HFF-Myc (cell line): ENCODE results near the gene ASCL5.
"Not testable (repeated sequence)": the region's sequence is repeated elsewhere in the genome, so short reads cannot be mapped to it uniquely, and the experiment has no call there.

Experiments used
- DNase-seq: peaks from one replicate; pipeline ENCODE4 v3.0.0-alpha.2; 2011; ENCODE audit warnings: low read depth; ENCODE audit errors: extremely low read depth
- H3K4me3 ChIP-seq: replicated peaks from 2 replicates; pipeline ENCODE4 v1.5.1; 2011; ENCODE audit warnings: low read depth, mild to moderate bottlenecking, control low read depth, low read length
- TF ChIP-seq, protein P1 (sequence below): IDR thresholded peaks from 2 replicates; pipeline ENCODE4 v1.5.1; 2012; ENCODE audit warnings: mild to moderate bottlenecking, low read depth, low read length, control low read depth; ENCODE audit errors: missing control alignments

The ASCL5 gene

DNA sequence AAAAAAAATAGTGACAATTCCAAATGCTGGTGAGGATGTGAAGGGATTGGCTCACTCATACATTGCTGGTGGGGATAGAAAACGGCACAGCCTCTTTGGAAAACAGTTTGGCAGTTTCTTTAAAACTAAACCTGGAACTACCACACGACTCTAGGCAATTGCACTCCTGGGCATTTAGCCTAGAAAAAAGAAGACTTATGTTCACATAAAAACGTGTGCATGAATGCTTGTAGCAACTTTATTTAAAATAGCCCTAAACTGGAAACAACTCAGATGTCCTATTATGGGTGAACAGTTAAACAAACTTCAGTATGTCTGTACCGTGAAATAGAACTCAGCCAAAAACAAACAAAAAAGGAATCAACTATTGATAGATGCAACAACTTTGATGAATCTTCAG lies 36.7 kb upstream of the ASCL5 start:
- no peak overlapping the region for H3K4me3 ChIP-seq
- TF ChIP-seq, protein P1, sequence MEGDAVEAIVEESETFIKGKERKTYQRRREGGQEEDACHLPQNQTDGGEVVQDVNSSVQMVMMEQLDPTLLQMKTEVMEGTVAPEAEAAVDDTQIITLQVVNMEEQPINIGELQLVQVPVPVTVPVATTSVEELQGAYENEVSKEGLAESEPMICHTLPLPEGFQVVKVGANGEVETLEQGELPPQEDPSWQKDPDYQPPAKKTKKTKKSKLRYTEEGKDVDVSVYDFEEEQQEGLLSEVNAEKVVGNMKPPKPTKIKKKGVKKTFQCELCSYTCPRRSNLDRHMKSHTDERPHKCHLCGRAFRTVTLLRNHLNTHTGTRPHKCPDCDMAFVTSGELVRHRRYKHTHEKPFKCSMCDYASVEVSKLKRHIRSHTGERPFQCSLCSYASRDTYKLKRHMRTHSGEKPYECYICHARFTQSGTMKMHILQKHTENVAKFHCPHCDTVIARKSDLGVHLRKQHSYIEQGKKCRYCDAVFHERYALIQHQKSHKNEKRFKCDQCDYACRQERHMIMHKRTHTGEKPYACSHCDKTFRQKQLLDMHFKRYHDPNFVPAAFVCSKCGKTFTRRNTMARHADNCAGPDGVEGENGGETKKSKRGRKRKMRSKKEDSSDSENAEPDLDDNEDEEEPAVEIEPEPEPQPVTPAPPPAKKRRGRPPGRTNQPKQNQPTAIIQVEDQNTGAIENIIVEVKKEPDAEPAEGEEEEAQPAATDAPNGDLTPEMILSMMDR = no peak
- no peak for DNase-seq

DNA sequence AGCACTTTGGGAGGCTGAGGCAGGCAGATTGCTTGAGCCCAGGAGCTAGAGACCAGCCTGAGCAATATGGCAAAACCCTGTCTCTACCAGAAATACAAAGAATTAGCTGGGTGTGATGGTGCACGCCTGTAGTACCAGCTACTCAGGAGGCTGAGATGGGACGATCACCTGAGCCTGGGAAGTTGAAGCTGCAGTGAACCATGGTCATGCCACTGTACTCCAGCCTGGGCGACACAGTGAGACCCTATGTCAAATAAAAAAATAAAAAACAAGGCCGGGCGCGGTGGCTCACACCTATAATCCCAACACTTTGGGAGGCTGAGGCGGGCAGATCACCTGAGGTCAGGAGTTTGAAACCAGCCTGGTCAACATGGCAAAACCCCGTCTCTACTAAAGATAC lies 36.1 kb upstream of the ASCL5 start:
- not testable (repeated sequence) for DNase-seq, H3K4me3 ChIP-seq

DNA sequence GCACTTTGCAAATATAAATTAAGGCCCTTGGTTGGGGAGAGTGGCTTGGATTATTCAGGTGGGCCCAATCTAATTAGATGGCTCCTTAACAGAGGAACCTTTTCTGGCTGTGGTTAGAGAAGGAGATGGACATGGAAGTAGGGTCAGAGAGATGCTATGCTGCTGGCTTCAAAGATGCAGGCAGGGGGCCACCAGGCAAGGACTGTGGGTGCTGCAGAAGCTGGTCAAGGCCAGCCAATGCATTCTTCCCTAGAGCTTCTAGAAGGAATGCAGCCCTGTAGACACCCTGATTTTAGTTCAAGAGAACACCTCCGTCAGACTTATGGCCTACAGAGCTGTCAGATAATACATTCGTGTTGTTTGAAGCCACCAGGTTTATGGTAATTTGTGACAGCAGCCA lies 31.0 kb upstream of the ASCL5 start:
- DNase-seq = no peak
- H3K4me3 ChIP-seq = no peak overlapping the region
- TF ChIP-seq, protein P1 = no peak

DNA sequence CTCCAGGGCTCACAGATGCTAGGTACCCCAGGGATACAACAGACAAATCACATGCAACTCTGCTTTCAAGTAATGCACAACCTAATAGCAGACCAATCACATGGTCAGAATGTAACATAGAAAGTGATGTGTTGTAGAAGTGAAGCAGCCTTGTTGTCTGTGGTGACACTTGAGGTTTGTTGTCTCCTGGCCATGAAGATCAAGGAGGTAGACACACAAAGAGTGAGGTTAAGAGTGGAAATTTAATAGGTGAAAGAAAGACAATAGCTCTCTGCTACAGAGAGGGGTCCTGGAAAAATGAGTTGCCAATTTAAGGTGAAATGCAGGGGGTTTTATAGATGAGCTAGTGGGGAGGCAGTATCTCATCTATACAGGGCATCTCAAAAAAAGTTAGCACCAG lies 29.8 kb upstream of the ASCL5 start:
- no peak overlapping the region for H3K4me3 ChIP-seq
- DNase-seq = no peak
- TF ChIP-seq, protein P1 = no peak

DNA sequence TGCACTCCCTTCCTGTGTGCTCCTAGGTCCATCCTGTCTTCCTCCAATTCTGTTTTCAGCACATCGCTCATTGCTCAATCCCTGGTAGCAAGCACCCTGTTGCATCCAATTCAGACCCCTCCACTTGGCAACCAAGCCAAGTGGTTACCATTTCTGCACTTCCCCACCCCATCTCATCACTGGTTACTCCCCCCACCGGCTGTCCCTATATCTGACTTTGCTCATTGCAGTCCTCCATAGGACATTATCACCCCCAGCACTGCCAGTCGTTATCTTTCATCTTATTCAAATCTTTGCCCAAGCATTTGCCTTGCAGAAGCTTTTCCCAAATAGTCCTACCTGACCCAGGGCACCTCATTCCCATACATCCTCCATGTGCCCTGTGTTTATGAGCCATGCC lies 29.4 kb upstream of the ASCL5 start:
- TF ChIP-seq, protein P1 = no peak
- DNase-seq = no peak
- H3K4me3 ChIP-seq = no peak overlapping the region

DNA sequence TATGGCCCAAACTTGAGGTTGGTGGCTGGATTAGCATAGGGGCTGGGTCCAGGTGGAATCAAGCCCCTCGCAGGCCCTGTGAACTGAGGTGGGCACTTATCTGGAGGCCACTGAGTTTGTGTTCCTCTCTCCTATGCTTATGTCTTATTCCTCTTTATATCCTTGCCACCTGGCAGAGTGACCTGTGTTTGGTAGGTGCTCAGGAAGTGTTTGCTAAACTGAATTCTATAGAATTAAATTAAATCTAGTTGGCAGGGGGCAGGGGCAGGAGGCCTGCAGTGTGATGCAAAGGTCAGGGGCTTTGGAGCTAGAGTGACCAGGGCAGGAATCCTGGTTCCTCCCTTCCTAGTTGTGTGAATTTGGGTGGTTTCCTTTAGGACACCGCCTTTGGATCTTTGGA lies 28.4 kb upstream of the ASCL5 start:
- DNase-seq = no peak
- TF ChIP-seq, protein P1 = no peak
- no peak overlapping the region for H3K4me3 ChIP-seq

DNA sequence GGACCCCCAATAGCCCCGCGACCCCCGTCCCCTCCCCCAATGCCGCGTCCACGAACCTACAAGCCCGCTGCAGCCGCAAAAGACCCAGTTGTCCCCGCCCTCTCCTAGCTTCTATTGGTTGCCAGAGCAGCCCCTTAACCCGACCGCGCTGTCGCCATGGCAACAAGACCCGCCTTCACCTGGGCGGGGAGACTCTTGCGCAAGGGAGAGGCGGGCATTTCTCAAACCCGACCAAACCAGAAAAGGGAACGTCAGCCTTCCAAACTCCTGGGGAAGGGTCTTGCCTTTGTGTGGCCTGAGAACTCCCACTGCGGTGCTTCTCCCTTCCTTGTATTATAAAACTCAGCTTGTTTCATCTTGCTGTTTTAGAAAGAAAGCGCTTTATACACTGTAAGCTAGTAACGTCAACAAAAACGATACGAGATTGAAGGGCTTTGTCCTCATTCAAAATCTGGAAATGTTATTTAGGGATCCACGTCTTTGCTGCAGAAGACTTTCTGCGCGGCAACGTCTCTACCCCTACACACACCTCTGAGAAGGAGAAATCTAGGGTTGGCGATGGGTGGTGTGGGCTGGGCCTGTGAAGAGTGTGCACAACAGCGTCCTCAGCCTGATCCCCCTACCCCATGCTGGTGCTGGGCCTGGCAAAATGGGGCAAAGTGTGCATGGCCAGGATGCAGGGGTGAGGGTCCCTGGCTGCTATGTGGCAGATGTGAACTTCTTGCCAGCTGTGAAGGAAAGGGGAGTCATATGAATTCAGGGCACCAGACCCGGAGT lies 27.6 kb upstream of the ASCL5 start, which contains the start of gene TMEM9:
TMEM9 (minus strand) TSS at position 86 of the 777 bp plus-strand sequence. CDS start 551 bp downstream, outside the sequence.
- TF ChIP-seq, protein P1 = no peak
- peak within 1 kb of the TSS; percentile 71 for H3K4me3 ChIP-seq
- peak; percentile 81 for DNase-seq
